ENCODE results near the gene NPC2. TPM values are rescaled to one million over a fixed set of nuclear protein-coding genes. Genes with fewer than 3 reads are reported as not detected.

Gene NPC2
- total RNA-seq, 2 experiments from 2014 or later = 32.5 to 36.8 TPM

- no peak overlapping the region for H3K27ac ChIP-seq (ENCODE audit: low read depth in 1 of 2, low read length in 2 of 2)
- H3K36me3 ChIP-seq (ENCODE audit: insufficient read depth, low read length) = no peaks in the 10 kb centered on the region
- H3K4me3 Mint-ChIP-seq = no peak overlapping the region
- DNase-seq (no peak), ATAC-seq (ENCODE audit: poor library complexity) (no peak)
- H3K4me1 Mint-ChIP-seq (ENCODE audit: low read depth) = no peaks in the 10 kb centered on the region
- no peaks in the 10 kb centered on the region for H3K36me3 Mint-ChIP-seq (ENCODE audit: low read depth)
- H3K27me3 Mint-ChIP-seq = peaks cover 6% of the 10 kb centered on the region
- POLR2A ChIA-PET = no interaction called here
- H3K4me3 ChIP-seq (ENCODE audit: low read length) = no peak overlapping the region
- H3K9me3 ChIP-seq (ENCODE audit: control insufficient read depth in 1 of 2, insufficient read depth in 1 of 2, low read length in 2 of 2) = no peaks in the 10 kb centered on the region
- CTCF ChIA-PET = no interaction called here
- H3K9me3 Mint-ChIP-seq = no peaks in the 10 kb centered on the region
- H3K27me3 ChIP-seq (ENCODE audit: control insufficient read depth in 1 of 2, insufficient read depth in 2 of 2, low read length in 2 of 2) = peaks cover 0 to 6% of the 10 kb centered on the region in 2 experiments
- no peak overlapping the region for H3K27ac Mint-ChIP-seq
- intact Hi-C loops (cut with DNase I, micrococcal nuclease) = no loop called here
- TF ChIP-seq CTCF (IDR thresholded peaks at IDR 0.05) = no peak
- no peaks in the 10 kb centered on the region for H3K4me1 ChIP-seq (ENCODE audit: insufficient read depth, low read length)
Observed at GRCh38 chr14:74507085-74507484, 14.0 kb upstream of the NPC2 start.

- TF ChIP-seq CTCF (IDR thresholded peaks at IDR 0.05) = no peak
- Mint-ChIP-seq H3K27me3 (peaks cover 6% of the 10 kb centered on the region), H3K9me3 (no peaks in the 10 kb centered on the region), H3K4me3 (no peak overlapping the region), H3K36me3 (ENCODE audit: low read depth) (no peaks in the 10 kb centered on the region), H3K27ac (no peak overlapping the region), H3K4me1 (ENCODE audit: low read depth) (no peaks in the 10 kb centered on the region)
- no peak for ATAC-seq (ENCODE audit: poor library complexity)
- Histone ChIP-seq H3K4me1 (ENCODE audit: insufficient read depth, low read length) (no peaks in the 10 kb centered on the region), H3K27ac (ENCODE audit: low read depth in 1 of 2, low read length in 2 of 2) (no peak overlapping the region), H3K27me3 (ENCODE audit: control insufficient read depth in 1 of 2, insufficient read depth in 2 of 2, low read length in 2 of 2) (peaks cover 0 to 4% of the 10 kb centered on the region in 2 experiments), H3K4me3 (ENCODE audit: low read length) (no peak overlapping the region), H3K36me3 (ENCODE audit: insufficient read depth, low read length) (no peaks in the 10 kb centered on the region), H3K9me3 (ENCODE audit: control insufficient read depth in 1 of 2, insufficient read depth in 1 of 2, low read length in 2 of 2) (no peaks in the 10 kb centered on the region)
- CTCF ChIA-PET = no interaction called here
- DNase-seq = no peak
- POLR2A ChIA-PET = no interaction called here
- intact Hi-C loops (cut with DNase I, micrococcal nuclease) = no loop called here
Observed at GRCh38 chr14:74506411-74506851, 13.3 kb upstream of the NPC2 start.

GRCh38 chr14:74505831-74506230 is 12.7 kb upstream of the NPC2 start:
- no peak overlapping the region for H3K4me3 Mint-ChIP-seq
- H3K27me3 Mint-ChIP-seq = peaks cover 6% of the 10 kb centered on the region
- no peak overlapping the region for H3K27ac ChIP-seq (ENCODE audit: low read depth in 1 of 2, low read length in 2 of 2)
- DNase-seq (no peak), ATAC-seq (ENCODE audit: poor library complexity) (no peak)
- no peaks in the 10 kb centered on the region for H3K9me3 Mint-ChIP-seq
- POLR2A ChIA-PET = no interaction called here
- H3K4me1 Mint-ChIP-seq (ENCODE audit: low read depth) = no peaks in the 10 kb centered on the region
- CTCF ChIA-PET = no interaction called here
- no peaks in the 10 kb centered on the region for H3K9me3 ChIP-seq (ENCODE audit: control insufficient read depth in 1 of 2, insufficient read depth in 1 of 2, low read length in 2 of 2)
- no peaks in the 10 kb centered on the region for H3K36me3 ChIP-seq (ENCODE audit: insufficient read depth, low read length)
- no peak overlapping the region for H3K27ac Mint-ChIP-seq
- no peaks in the 10 kb centered on the region for H3K4me1 ChIP-seq (ENCODE audit: insufficient read depth, low read length)
- no peaks in the 10 kb centered on the region for H3K36me3 Mint-ChIP-seq (ENCODE audit: low read depth)
- no peak overlapping the region for H3K4me3 ChIP-seq (ENCODE audit: low read length)
- no peaks in the 10 kb centered on the region for H3K27me3 ChIP-seq (ENCODE audit: control insufficient read depth in 1 of 2, insufficient read depth in 2 of 2, low read length in 2 of 2)
- intact Hi-C loops (cut with DNase I, micrococcal nuclease) = no loop called here
- no peak for TF ChIP-seq CTCF (IDR thresholded peaks at IDR 0.05)

Data from CD4-positive, alpha-beta T cell (primary cell).